HG03442 (cell line): ENCODE measurements around the gene SPRR1A.
A peak's percentile ranks its signal among the peaks of the same experiment; 100 is the strongest.

Experiments used
- ATAC-seq: cut with Tn5 transposase; IDR thresholded peaks from one replicate; pipeline ENCODE4 v1.9.1; 2021; ENCODE audit warnings: mild to moderate bottlenecking, moderate library complexity; ENCODE audit not compliant: unreplicated experiment

Gene SPRR1A, protein sequence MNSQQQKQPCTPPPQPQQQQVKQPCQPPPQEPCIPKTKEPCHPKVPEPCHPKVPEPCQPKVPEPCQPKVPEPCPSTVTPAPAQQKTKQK

DNA sequence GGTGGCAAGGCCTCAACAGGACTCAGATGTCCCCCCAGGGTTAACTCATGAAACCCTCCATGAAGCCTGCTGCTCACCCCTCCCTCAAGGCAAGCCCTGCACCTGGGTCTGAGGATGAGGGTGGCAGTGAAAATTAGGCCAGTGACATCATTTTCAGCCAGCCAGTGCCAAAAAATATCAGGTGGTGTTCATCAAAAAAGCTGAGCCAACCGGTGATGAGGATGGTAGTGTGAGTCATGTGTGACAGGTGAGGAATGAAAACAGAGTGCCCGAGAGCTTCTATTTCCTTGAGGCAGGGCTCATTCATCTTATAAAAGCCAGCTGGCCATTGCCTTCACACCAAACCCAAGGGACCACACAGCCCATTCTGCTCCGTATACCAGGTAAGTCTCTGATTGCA is at the start of gene SPRR1A:
SPRR1A (plus strand) TSS at position 339 of the 400 bp plus-strand sequence. CDS start 1,150 bp downstream, outside the sequence.
- no peak for ATAC-seq

DNA sequence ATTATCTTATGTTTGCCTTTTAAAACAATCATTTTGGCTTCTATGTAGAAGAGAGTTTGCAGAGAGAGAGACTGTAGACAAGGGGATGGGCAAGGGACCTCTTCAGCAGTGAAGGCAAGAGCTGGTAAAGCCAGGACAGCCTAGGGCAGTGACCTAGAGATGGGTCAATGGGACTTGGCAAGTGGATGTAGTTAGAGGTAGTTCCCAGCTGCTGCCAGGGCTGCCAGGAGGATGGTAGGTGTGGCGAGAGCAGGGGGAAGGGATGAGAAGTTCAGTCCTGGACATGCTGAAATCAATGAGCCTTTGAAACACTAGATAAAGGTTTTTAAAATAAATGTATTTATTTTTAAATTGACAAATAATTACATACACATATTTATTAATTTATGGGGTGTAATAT is 43.3 kb upstream of the SPRR1A start:
- no peak for ATAC-seq

DNA sequence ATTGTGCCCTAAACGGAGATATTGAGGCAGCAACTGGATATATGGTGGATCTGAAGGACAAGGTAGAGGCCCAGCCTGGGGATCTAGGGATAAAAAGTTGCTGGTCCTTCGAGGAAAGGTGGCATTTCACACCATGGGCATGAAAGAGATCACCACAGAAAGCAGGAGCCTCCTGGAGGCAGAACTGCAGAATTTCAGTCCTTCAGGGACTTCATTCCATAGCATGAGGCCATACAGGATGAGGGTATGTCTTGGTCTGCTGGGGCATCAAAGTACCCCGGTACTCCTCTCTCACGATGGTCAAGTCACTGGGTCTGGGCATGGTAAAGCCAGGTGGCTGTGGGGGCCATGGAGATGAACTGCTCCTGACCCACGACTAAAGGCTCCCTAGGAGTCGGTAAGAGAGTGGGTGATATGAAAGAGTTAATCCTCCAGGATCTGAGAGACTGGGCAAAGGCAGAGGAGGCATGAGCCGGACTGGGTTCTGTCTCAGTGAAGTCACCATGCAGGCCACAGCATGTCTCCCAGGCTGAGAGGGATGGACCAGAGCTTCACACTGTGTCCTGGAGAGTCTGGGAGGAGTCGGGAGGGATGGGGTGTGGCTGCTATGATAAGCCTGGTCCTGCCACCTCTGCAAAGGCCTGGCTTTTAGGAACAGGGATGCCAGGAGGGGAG is 42.7 kb upstream of the SPRR1A start:
- no peak for ATAC-seq

GRCh38 chr1:152942161-152942560 is 41.7 kb upstream of the SPRR1A start:
- ATAC-seq = no peak

DNA sequence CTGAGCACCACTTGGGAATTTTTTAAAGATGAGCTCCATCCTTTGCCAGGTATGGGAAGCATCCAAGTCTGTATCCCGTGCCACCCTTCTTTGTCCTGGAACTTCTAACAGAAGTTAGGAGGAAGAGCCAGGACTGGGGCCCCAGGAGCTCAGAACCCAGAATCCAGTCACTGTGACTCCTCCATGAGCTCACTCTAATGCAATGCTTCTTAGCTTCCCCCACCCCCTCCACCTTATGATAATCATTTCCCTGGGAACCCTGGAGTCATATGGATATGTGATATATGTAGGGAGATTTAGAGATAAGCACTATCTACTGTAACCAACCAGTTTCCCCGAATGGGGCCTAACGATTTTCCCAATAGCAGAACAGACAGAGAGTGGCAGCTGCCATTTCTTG is 37.6 kb upstream of the SPRR1A start:
- no peak for ATAC-seq

GRCh38 chr1:152946651-152947256 is 37.1 kb upstream of the SPRR1A start, which contains the start of gene SPRR5:
SPRR5 (plus strand) TSS chr1:152947206; CDS start chr1:152948555, 1,349 bp downstream.
- no peak for ATAC-seq

DNA sequence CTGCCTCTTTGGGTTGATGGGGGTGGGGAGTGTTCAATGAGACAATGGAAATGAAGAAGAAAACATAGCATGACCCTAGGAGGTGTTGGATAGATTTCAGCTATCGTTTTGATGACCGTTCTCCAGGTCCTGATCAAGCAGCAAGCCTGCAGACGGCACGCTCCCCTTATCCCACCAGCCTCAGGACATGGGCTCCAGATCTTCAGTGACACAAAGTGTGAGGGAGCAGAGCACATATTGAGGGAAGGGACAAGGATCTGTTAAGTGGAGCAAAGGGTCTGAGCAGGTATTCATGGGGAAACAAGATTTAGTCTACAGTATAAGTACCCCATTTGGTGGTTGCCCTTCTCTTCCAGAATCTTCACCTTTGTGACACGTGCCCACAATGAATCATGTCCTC is 32.2 kb upstream of the SPRR1A start:
- ATAC-seq = no peak

- ATAC-seq = no peak
These were observed 30.1 kb upstream of the SPRR1A start for GRCh38 chr1:152953761-152954160.

GRCh38 chr1:152954436-152954835 is 29.4 kb upstream of the SPRR1A start:
- ATAC-seq = no peak

- no peak for ATAC-seq
These were observed 26.3 kb upstream of the SPRR1A start for GRCh38 chr1:152957561-152957960.

GRCh38 chr1:152959273-152959672 is 24.6 kb upstream of the SPRR1A start:
- no peak for ATAC-seq

DNA sequence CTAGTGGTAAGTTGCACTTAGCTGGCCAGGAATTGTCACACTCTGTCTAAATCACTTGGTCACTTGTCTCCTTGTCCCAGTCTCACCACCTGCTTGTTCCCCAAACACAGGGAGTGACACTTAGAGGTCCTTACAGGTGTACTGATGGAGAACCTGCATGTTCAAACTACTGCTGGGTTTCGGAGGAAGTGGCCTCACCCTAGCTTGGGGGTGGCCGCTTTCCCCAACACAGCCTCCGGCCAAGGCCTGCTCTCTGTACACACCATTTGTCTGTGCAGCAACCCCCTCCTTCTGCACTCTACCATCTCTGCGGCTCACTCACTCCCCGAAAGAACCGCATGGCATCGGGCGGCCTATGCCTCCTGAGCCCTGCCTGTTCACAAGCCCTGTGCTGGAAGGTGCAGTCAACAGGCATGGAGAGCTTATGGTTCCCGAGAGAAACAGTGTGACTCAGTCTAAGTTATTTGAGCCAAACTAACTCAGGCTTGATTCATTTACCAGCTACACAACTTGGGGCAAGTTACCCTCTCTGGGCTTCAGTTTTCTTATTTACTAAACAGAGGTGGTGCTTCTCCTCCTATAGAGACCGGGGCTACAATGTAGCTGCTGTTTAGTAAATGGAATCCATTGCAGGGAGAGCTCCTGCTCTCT is 24.0 kb upstream of the SPRR1A start:
- ATAC-seq = no peak

- no peak for ATAC-seq
These were observed 23.3 kb upstream of the SPRR1A start for GRCh38 chr1:152960452-152961044.

GRCh38 chr1:152961226-152961891 is 22.5 kb upstream of the SPRR1A start:
- no peak for ATAC-seq

- ATAC-seq = no peak
These were observed 20.9 kb upstream of the SPRR1A start for GRCh38 chr1:152962876-152963415.

GRCh38 chr1:152964536-152964935 is 19.3 kb upstream of the SPRR1A start:
- no peak for ATAC-seq

- ATAC-seq = no peak
These were observed 18.0 kb upstream of the SPRR1A start for GRCh38 chr1:152965853-152966252.

DNA sequence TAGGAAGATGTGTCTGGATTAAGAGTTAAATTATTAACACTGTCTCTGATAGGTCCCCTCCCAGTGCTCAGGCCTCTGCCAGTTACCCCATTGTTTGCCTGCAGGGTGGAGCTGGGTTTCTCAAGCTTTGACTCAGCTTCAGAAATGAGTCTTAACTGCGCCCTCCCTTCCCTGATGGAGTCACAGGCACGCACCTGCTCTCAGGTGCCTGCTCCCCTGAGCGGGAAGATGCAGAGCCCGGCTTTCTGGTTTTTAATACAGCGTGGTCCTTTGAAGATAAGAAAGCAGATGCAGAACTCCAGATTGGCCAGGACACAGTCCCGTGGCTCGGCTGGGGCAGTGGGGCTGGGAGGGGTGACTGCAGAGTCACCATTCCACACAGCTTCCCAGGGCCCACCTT is 16.7 kb upstream of the SPRR1A start:
- ATAC-seq = peak; percentile 44

DNA sequence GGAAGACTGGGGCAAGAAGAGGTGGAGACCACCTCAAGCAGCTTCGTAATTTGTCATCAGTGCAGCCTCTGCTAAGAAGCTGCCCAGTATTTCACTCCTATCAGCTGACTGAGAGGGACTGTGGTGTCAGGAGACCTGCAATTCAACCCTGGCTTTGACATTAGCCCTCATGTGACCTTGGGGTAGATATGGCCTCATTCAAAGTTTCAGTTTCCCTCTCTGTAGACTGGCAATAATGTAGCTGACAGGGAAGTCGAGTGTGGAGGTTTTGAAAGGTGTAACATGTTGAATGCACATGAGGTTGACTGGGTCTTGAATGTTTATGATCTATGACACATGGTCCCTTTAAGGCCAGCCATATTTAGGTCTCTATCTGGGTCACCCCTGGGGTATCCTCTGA is 15.6 kb upstream of the SPRR1A start:
- peak; percentile 86 for ATAC-seq

- no peak for ATAC-seq
These were observed 14.8 kb upstream of the SPRR1A start for GRCh38 chr1:152969036-152969435.

GRCh38 chr1:152970495-152970894 is 13.4 kb upstream of the SPRR1A start, which contains the start of gene SPRR4:
SPRR4 (plus strand) TSS chr1:152970648; CDS start chr1:152971891, 1,243 bp downstream.
- ATAC-seq = no peak
